Breast epithelium (tissue), 3 donors: Measurements from ENCODE around the gene ZNF688.

Experiments used
- POLR2A ChIP-seq: fragments of 450-650 bp; IDR thresholded peaks from one replicate; pipeline ENCODE4 v1.6.1; 2016; ENCODE audit warnings: antibody characterized with exemption, mild to moderate bottlenecking, moderate library complexity
- POLR2AphosphoS5 ChIP-seq, 3 donors: sonication (generic); formaldehyde crosslinking; IDR thresholded peaks; one replicate each; pipeline ENCODE4 v1.6.1; 2017; ENCODE audit warnings: antibody characterized with exemption in 3 of 3
- TF ChIP-seq, protein P1 (sequence below), 3 donors: fragments of 450-650 bp; IDR thresholded peaks; one replicate each; pipeline ENCODE4 v1.5.1; 2016 to 2017; ENCODE audit warnings: antibody characterized with exemption in 3 of 3, mild to moderate bottlenecking in 3 of 3, moderate library complexity in 3 of 3

DNA sequence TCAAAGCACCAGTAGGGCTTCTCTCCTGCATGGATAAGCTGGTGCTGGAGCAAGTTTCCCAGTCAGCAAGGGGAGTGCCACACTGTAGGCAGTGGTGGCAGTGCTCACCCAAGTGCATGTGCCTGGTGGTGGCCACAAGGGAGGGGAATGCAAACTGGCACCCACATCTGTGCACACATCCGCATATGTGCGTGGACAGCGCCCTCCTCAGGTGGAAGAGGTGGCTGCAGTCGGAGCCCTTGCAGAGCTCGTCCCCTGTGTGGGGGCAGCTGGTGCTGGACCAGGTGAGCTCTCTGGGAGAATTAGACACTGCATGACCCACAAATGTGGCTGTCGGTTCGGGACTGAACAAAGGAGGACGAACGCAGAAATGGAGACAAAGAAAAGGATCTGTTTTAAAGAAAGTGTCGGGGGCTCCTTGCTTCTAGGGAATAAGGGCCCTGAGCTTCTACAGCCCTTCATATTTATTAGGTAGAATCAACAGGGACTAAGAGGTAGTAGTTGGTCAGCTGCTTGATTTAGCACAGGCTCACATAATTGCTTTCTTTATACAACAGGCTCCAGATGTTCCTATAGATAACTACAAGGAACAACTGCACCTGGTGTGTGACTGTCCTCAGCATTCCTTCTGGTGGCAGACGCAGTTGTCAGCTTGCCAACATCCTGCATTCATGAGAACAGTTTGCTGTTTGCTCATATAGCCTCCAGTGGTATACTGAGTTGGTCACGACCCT, 44.0 kb upstream of the ZNF688 start:
- TF ChIP-seq, protein P1, sequence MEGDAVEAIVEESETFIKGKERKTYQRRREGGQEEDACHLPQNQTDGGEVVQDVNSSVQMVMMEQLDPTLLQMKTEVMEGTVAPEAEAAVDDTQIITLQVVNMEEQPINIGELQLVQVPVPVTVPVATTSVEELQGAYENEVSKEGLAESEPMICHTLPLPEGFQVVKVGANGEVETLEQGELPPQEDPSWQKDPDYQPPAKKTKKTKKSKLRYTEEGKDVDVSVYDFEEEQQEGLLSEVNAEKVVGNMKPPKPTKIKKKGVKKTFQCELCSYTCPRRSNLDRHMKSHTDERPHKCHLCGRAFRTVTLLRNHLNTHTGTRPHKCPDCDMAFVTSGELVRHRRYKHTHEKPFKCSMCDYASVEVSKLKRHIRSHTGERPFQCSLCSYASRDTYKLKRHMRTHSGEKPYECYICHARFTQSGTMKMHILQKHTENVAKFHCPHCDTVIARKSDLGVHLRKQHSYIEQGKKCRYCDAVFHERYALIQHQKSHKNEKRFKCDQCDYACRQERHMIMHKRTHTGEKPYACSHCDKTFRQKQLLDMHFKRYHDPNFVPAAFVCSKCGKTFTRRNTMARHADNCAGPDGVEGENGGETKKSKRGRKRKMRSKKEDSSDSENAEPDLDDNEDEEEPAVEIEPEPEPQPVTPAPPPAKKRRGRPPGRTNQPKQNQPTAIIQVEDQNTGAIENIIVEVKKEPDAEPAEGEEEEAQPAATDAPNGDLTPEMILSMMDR (IDR thresholded peaks at IDR 0.05) = peak in 1 of 3 donors; percentile 30
- TF ChIP-seq POLR2AphosphoS5 (IDR thresholded peaks at IDR 0.05) = no peak
- no peak for TF ChIP-seq POLR2A
